Transverse colon (tissue), 4 donors: ENCODE results near the gene CTTN.

Experiments used
- CTCF ChIP-seq, 5 experiments: fragments of 200-600 bp in 3 of 5; fragments of 450-650 bp in 2 of 5; sonication (generic) in 3 of 5; IDR thresholded peaks; 1 replicate in 2 of 5; 2 replicates in 3 of 5; pipeline ENCODE4 v1.5.1; 2016 to 2017; ENCODE audit warnings: antibody characterized with exemption in 5 of 5, inconsistent platforms in 3 of 5, mild to moderate bottlenecking in 2 of 5, moderate library complexity in 1 of 5
- POLR2A ChIP-seq: fragments of 450-650 bp; IDR thresholded peaks from one replicate; pipeline ENCODE4 v1.6.1; 2016; ENCODE audit warnings: antibody characterized with exemption, mild to moderate bottlenecking, moderate library complexity
- POLR2AphosphoS5 ChIP-seq, 3 donors: sonication (generic); formaldehyde crosslinking; IDR thresholded peaks; one replicate each; pipeline ENCODE4 v1.6.1; 2016; ENCODE audit warnings: antibody characterized with exemption in 3 of 3

- TF ChIP-seq CTCF (IDR thresholded peaks at IDR 0.05) = no peak
- no peak for TF ChIP-seq POLR2A
- TF ChIP-seq POLR2AphosphoS5 (IDR thresholded peaks at IDR 0.05) = no peak
Measured at GRCh38 chr11:70365544-70365927, 32.8 kb upstream of the CTTN start.
